ENCODE data around the gene CACNG4. TPM values are rescaled to one million over a fixed set of nuclear protein-coding genes. Genes with fewer than 3 reads are reported as not detected.

The CACNG4 gene
- total and polyA plus RNA-seq, 9 of the 15 experiments (the other 6 are each of a cell fraction or from before 2014, with no cell fraction given) = 0.07 TPM; not detected in 8

GRCh38 chr17:66941773-66942450 lies 22.6 kb upstream of the CACNG4 start:
- no peaks in the 10 kb centered on the region; a peak in 1 of 5 replicates for H3K4me1 ChIP-seq (replicated peaks in 1 of 2; ENCODE audit: control insufficient read depth in 2 of 2, insufficient read depth in 2 of 2, low read length in 2 of 2)
- ATAC-seq = no peak
- no TSS peak for BruUV-seq (replicated peaks)
- no peak for FAIRE-seq
- no peaks in the 10 kb centered on the region for H3K9me3 ChIP-seq (replicated peaks; ENCODE audit: control insufficient read depth, insufficient read depth, low read depth, low read length)
- DNase-seq (ENCODE audit: extremely low read depth in 1 of 4, low spot score in 3 of 4) = no peak
- no peak overlapping the region for H3K4me3 ChIP-seq
- intact Hi-C loops (cut with micrococcal nuclease) = no loop called here
- WGBS (ENCODE audit: insufficient coverage, low coverage, missing lambda C conversion rate) = 4% methylated on average over 8 of the region's 8 CpGs
- no peak overlapping the region for H2AFZ ChIP-seq (ENCODE audit: low read depth, low read length)
- CTCF ChIA-PET (ENCODE audit: low intra/inter-chr PET ratio) = no interaction called here
- no peak for TF ChIP-seq ZKSCAN8 (CRISPR knock-in tag; IDR thresholded peaks at IDR 0.05)
- no peak for TF ChIP-seq TFAM (CRISPR knock-in tag; conservative IDR thresholded peaks at IDR 0.05)
- TF ChIP-seq ZNF518B (CRISPR knock-in tag; IDR thresholded peaks at IDR 0.05) = no peak
- H3K36me3 ChIP-seq (ENCODE audit: control insufficient read depth, insufficient read depth, low read length) = no peaks in the 10 kb centered on the region
- H3K4me2 ChIP-seq (ENCODE audit: insufficient read depth, low read length) = no peak overlapping the region
- in situ Hi-C loops (cut with MboI) = no loop called here
- H3K79me2 ChIP-seq (ENCODE audit: control insufficient read depth, insufficient read depth, low read length) = no peaks in the 10 kb centered on the region
- no peak overlapping the region for H3K9ac ChIP-seq (ENCODE audit: insufficient read depth in 1 of 2, low read depth in 2 of 2, low read length in 2 of 2)
- H3K9me1 ChIP-seq (ENCODE audit: control insufficient read depth, insufficient read depth, low read length) = no peaks in the 10 kb centered on the region
- H4K20me1 ChIP-seq (replicated peaks; ENCODE audit: control insufficient read depth, insufficient read depth, low read length) = no peaks in the 10 kb centered on the region
- POLR2A ChIA-PET = interaction anchor here (0.6 to 1.1 kb wide), 3 partner anchors 8 to 32 kb away, joined by 3 to 5 read pairs (median 3); no protein-coding TSS in a partner anchor
- H3K27ac ChIP-seq (ENCODE audit: extremely low read depth, low read depth, low read length) = no peak overlapping the region
- H3K27me3 ChIP-seq (ENCODE audit: control insufficient read depth in 2 of 2, insufficient read depth in 2 of 2, low read length in 2 of 2) = peaks cover 34 to 82% of the 10 kb centered on the region in 2 experiments

All from K562 (cell line).